ENCODE data around the gene GNAI1.
"Not testable (repeated sequence)": the region's sequence is repeated elsewhere in the genome, so short reads cannot be mapped to it uniquely, and the experiment has no call there.

DNA sequence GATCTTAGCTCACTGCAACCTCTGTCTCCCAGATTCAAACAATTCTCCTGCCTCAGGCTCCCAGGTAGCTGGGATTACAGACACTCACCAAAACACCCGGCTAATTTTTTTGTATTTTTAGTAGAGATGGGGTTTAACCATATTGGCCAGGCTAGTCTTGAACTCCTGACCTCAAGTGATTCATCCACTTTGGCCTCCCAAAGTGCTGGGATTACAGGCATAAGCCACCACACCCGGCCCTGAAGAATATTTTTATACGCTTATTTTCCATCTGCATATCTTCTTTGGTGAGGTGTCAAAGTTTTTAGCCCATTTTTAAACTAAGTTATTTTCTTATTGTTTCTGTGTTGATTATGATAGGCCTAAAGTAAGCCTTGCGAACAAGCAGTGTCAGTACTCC is 23.1 kb downstream of the GNAI1 start:
- TF ChIP-seq, protein P1, sequence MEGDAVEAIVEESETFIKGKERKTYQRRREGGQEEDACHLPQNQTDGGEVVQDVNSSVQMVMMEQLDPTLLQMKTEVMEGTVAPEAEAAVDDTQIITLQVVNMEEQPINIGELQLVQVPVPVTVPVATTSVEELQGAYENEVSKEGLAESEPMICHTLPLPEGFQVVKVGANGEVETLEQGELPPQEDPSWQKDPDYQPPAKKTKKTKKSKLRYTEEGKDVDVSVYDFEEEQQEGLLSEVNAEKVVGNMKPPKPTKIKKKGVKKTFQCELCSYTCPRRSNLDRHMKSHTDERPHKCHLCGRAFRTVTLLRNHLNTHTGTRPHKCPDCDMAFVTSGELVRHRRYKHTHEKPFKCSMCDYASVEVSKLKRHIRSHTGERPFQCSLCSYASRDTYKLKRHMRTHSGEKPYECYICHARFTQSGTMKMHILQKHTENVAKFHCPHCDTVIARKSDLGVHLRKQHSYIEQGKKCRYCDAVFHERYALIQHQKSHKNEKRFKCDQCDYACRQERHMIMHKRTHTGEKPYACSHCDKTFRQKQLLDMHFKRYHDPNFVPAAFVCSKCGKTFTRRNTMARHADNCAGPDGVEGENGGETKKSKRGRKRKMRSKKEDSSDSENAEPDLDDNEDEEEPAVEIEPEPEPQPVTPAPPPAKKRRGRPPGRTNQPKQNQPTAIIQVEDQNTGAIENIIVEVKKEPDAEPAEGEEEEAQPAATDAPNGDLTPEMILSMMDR (IDR thresholded peaks at IDR 0.05), result not testable (repeated sequence)
- not testable (repeated sequence) for TF ChIP-seq POLR2A (IDR thresholded peaks at IDR 0.05)

Data from right lobe of liver (tissue), 4 donors.